Endothelial cell (in vitro differentiated cells): Measurements from ENCODE around the gene GNG14. TPM values are rescaled to one million over a fixed set of nuclear protein-coding genes. Genes with fewer than 3 reads are reported as not detected.

Experiments
- DNase-seq: peaks from one replicate; pipeline ENCODE4 v3.0.0; 2021; ENCODE audit warnings: low spot score
- H3K27ac Mint-ChIP-seq: one replicate; pipeline ENCODE4 v1.8.0; 2021; ENCODE audit warnings: mixed read lengths, inconsistent platforms; ENCODE audit not compliant: unreplicated experiment
- H3K27me3 Mint-ChIP-seq: one replicate; pipeline ENCODE4 v1.8.0; 2021; ENCODE audit warnings: mild to moderate bottlenecking, moderate library complexity, mixed read lengths, inconsistent platforms; ENCODE audit not compliant: unreplicated experiment
- H3K36me3 Mint-ChIP-seq: one replicate; pipeline ENCODE4 v1.8.0; 2021; ENCODE audit warnings: mild to moderate bottlenecking, low read depth, mixed read lengths, inconsistent platforms; ENCODE audit not compliant: unreplicated experiment
- H3K4me1 Mint-ChIP-seq: one replicate; pipeline ENCODE4 v1.8.0; 2021; ENCODE audit warnings: mild to moderate bottlenecking, mixed read lengths, inconsistent platforms; ENCODE audit not compliant: unreplicated experiment
- H3K4me3 Mint-ChIP-seq: one replicate; pipeline ENCODE4 v1.8.0; 2021; ENCODE audit warnings: mild to moderate bottlenecking, mixed read lengths, inconsistent platforms; ENCODE audit not compliant: unreplicated experiment
- H3K9me3 Mint-ChIP-seq: one replicate; pipeline ENCODE4 v1.8.0; 2021; ENCODE audit warnings: mixed read lengths, inconsistent platforms; ENCODE audit not compliant: unreplicated experiment
- CTCF ChIP-seq: fragments of 200-600 bp; sonication (generic); IDR thresholded peaks from one replicate; pipeline ENCODE4 v1.5.0; 2021; ENCODE audit warnings: antibody characterized with exemption; ENCODE audit not compliant: unreplicated experiment
- total RNA-seq: library from RNA; stranded (reverse); fragmentation: NEBNext Ultra II Directional; extraction: Animal tissue kit (Norgen Biotek cat#: 25700); gene quantifications from one replicate; pipeline ENCODE4 v1.2.1, GENCODE V29; 2021; ENCODE audit not compliant: unreplicated experiment

The GNG14 gene
- total RNA-seq, 1 donor from 2014 or later: not detected

GRCh38 chr19:12720296-12720695 is 32.5 kb downstream of the GNG14 start:
- Mint-ChIP-seq H3K27ac (peak overlapping the region; percentile 34), H3K27me3 (peaks cover 18% of the 10 kb centered on the region), H3K4me3 (peak overlapping the region; percentile 75), H3K9me3 (no peaks in the 10 kb centered on the region), H3K4me1 (peaks cover 27% of the 10 kb centered on the region), H3K36me3 (peaks cover 18% of the 10 kb centered on the region)
- no peak for DNase-seq
- TF ChIP-seq CTCF: no peak

- TF ChIP-seq CTCF: no peak
- Mint-ChIP-seq H3K36me3 (peaks cover 14% of the 10 kb centered on the region), H3K4me1 (peaks cover 27% of the 10 kb centered on the region), H3K27ac (peak overlapping the region; percentile 96), H3K9me3 (no peaks in the 10 kb centered on the region), H3K4me3 (peak overlapping the region; percentile 98), H3K27me3 (peaks cover 15% of the 10 kb centered on the region)
- no peak for DNase-seq
These were observed 33.3 kb downstream of the GNG14 start for GRCh38 chr19:12720851-12721655.

GRCh38 chr19:12721656-12722565 is 34.1 kb downstream of the GNG14 start:
- H3K4me1 Mint-ChIP-seq: peaks cover 27% of the 10 kb centered on the region
- peak overlapping the region; percentile 98 for H3K4me3 Mint-ChIP-seq
- DNase-seq: peak; percentile 68
- H3K27ac Mint-ChIP-seq: peak overlapping the region; percentile 96
- H3K9me3 Mint-ChIP-seq: no peaks in the 10 kb centered on the region
- no peak for TF ChIP-seq CTCF
- peaks cover 11% of the 10 kb centered on the region for H3K36me3 Mint-ChIP-seq
- peaks cover 15% of the 10 kb centered on the region for H3K27me3 Mint-ChIP-seq

GRCh38 chr19:12722566-12723380 is 35.0 kb downstream of the GNG14 start:
- H3K27me3 Mint-ChIP-seq: peaks cover 15% of the 10 kb centered on the region
- H3K36me3 Mint-ChIP-seq: peaks cover 11% of the 10 kb centered on the region
- peak overlapping the region; percentile 93 for H3K4me3 Mint-ChIP-seq
- peaks cover 27% of the 10 kb centered on the region for H3K4me1 Mint-ChIP-seq
- DNase-seq: peak; percentile 91
- peak overlapping the region; percentile 95 for H3K27ac Mint-ChIP-seq
- no peaks in the 10 kb centered on the region for H3K9me3 Mint-ChIP-seq
- no peak for TF ChIP-seq CTCF
